WTC11 (cell line): ENCODE data around the gene TMIE. TPM values are rescaled to one million over a fixed set of nuclear protein-coding genes. Genes with fewer than 3 reads are reported as not detected.

Source experiments
- ATAC-seq: fragments of 200-7000 bp; cut with Tn5 transposase; 2 replicates; pipeline ENCODE4 v1.10.0; 2021; ENCODE audit warnings: mild to moderate bottlenecking, moderate library complexity
- CTCF ChIA-PET: fragments of 300-600 bp; sonication (Branson Sonifier 250); formaldehyde crosslinking; loops from one replicate; lab custom pipeline; 2021; ENCODE audit warnings: antibody characterized with exemption; lab: Charles Lee
- POLR2A ChIA-PET: fragments of 350-600 bp; sonication (Branson Sonifier 250); formaldehyde crosslinking; loops from one replicate; lab custom pipeline; 2021; ENCODE audit warnings: antibody characterized with exemption; lab: Charles Lee
- DNase-seq: peaks from one replicate; pipeline ENCODE4 v3.0.0; 2021; ENCODE audit warnings: low spot score
- H3K27ac Mint-ChIP-seq: 2 replicates; pipeline ENCODE4 v1.8.0; 2021; ENCODE audit warnings: mixed read lengths
- H3K27me3 Mint-ChIP-seq: 2 replicates; pipeline ENCODE4 v1.8.0; 2021; ENCODE audit warnings: low read depth, mild to moderate bottlenecking, moderate library complexity, mixed read lengths
- H3K36me3 Mint-ChIP-seq: 2 replicates; pipeline ENCODE4 v1.8.0; 2021; ENCODE audit warnings: mixed read lengths
- H3K4me1 Mint-ChIP-seq: 2 replicates; pipeline ENCODE4 v1.8.0; 2022; ENCODE audit warnings: mixed read lengths
- H3K4me3 Mint-ChIP-seq: 2 replicates; pipeline ENCODE4 v1.8.0; 2021; ENCODE audit warnings: mild to moderate bottlenecking, moderate library complexity, mixed read lengths
- H3K9me3 Mint-ChIP-seq: 2 replicates; pipeline ENCODE4 v1.8.0; 2021; ENCODE audit warnings: mixed read lengths
- HMGA2 ChIP-seq: fragments of 250-450 bp; sonication (Bioruptor Pico); IDR thresholded peaks from 2 replicates; pipeline ENCODE4 v1.4.0; 2021; ENCODE audit warnings: mild to moderate bottlenecking, moderate library complexity
- MYBL2 ChIP-seq: sonication (generic); formaldehyde crosslinking; IDR thresholded peaks from 2 replicates; pipeline ENCODE4 v1.8.1; 2023; ENCODE audit warnings: mild to moderate bottlenecking, moderate library complexity, missing genetic modification reagents
- NFE2L1 ChIP-seq: sonication (generic); formaldehyde crosslinking; IDR thresholded peaks from 2 replicates; pipeline ENCODE4 v1.8.1; 2023; ENCODE audit warnings: missing genetic modification reagents
- SMAD4 ChIP-seq: sonication (generic); formaldehyde crosslinking; IDR thresholded peaks from 2 replicates; pipeline ENCODE4 v1.8.0; 2022; ENCODE audit warnings: mild to moderate bottlenecking, missing genetic modification reagents
- ZBTB21 ChIP-seq: sonication (generic); formaldehyde crosslinking; IDR thresholded peaks from 2 replicates; pipeline ENCODE4 v1.8.1; 2023; ENCODE audit warnings: mild to moderate bottlenecking, missing genetic modification reagents, borderline replicate concordance
- ZNF263 ChIP-seq: sonication (generic); formaldehyde crosslinking; IDR thresholded peaks from 2 replicates; pipeline ENCODE4 v1.8.1; 2022; ENCODE audit warnings: low read depth, mild to moderate bottlenecking, moderate library complexity, missing genetic modification reagents
- total RNA-seq: library from RNA; stranded (reverse); gene quantifications from 3 replicates; pipeline ENCODE4 v1.2.3, GENCODE V29; 2021
- TF ChIP-seq, protein P1 (sequence below): fragments of 250-450 bp; sonication (Bioruptor Pico); IDR thresholded peaks from 2 replicates; pipeline ENCODE4 v2.1.2; 2022; ENCODE audit warnings: mild to moderate bottlenecking, moderate library complexity
- TF ChIP-seq, protein P2 (sequence below): sonication (generic); formaldehyde crosslinking; IDR thresholded peaks from 2 replicates; pipeline ENCODE4 v1.8.0; 2022; ENCODE audit warnings: mild to moderate bottlenecking, missing genetic modification reagents
- TF ChIP-seq, protein P3 (sequence below): sonication (generic); formaldehyde crosslinking; IDR thresholded peaks from 2 replicates; pipeline ENCODE4 v1.8.1; 2023; ENCODE audit warnings: mild to moderate bottlenecking, missing genetic modification reagents
- TF ChIP-seq, protein P4 (sequence below): sonication (generic); formaldehyde crosslinking; IDR thresholded peaks from 2 replicates; pipeline ENCODE4 v1.8.1; 2023; ENCODE audit warnings: mild to moderate bottlenecking, moderate library complexity, missing genetic modification reagents
- TF ChIP-seq, protein P5 (sequence below): fragments of 200-600 bp; IDR thresholded peaks from 2 replicates; pipeline ENCODE4 v1.8.0; 2022; ENCODE audit warnings: antibody characterized with exemption
- TF ChIP-seq, protein P6 (sequence below): sonication (generic); formaldehyde crosslinking; IDR thresholded peaks from 2 replicates; pipeline ENCODE4 v1.8.1; 2022; ENCODE audit warnings: low read depth, missing genetic modification reagents, borderline replicate concordance

TMIE gene
- total RNA-seq, 1 experiment from 2014 or later: 0.57 TPM

DNA sequence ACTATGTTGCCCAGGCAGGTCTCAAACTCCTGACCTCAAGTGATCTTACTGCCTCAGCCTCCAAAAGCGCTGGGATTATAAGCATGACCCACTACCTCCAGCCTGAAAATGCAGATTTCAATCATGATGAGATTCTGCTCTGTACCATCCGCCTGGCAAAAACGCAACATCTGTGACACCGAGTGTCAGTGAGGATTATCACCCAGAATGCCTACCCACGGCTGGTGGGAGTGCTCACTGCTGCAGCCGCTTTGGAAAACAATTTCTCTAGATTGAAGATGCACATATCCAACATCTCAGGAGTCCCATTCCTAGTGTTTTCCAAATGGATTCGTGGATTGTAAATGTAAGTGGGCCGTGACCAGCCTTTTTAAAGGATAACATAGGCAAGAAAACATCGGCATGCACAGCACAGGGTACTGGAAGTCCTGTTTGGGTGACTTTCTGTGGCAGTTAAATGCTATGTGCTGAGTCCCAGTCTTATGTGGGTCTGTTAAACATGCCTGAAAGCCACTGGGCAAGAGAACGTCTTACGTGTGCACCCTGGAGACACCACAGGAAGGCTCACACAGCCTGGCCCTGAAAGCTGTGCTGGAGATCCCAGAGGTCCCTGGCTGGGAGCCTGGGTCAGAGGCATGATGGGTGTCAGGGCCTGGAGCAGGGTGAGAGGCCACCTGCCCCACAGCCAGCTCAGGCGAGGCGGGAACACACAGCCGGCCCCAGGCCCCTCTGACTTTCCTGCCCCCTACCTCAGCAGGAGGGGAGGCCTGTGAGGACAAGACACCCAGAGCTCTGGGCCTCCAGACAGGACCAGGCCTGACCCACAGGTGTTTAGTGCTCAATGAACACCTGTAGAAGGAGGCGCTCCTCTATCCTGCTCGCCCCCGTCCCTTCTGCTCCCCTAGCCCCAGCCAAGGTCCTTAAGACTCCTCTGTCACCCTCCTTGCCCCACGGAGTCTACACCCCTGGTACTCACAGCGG, 15.6 kb downstream of the TMIE start:
- H3K4me1 Mint-ChIP-seq: no peaks in the 10 kb centered on the region
- POLR2A ChIA-PET: no interaction called here
- DNase-seq: no peak
- CTCF ChIA-PET: interaction anchor here (0.5 to 1.8 kb wide), 42 partner anchors 9 to 394 kb away, joined by 3 to 15 read pairs (median 4); partner anchors contain the start of genes ALS2CL, LTF, RTP3 and TMIE
- H3K27ac Mint-ChIP-seq: no peak overlapping the region
- H3K27me3 Mint-ChIP-seq: no peaks in the 10 kb centered on the region
- ATAC-seq: no peak
- H3K4me3 Mint-ChIP-seq: no peak overlapping the region
- peaks cover 6% of the 10 kb centered on the region for H3K9me3 Mint-ChIP-seq
- TF ChIP-seq MYBL2 (CRISPR knock-in tag) (no peak), ZNF263 (CRISPR knock-in tag) (no peak), ZBTB21 (CRISPR knock-in tag) (no peak), HMGA2 (CRISPR knock-in tag) (no peak), SMAD4 (CRISPR knock-in tag) (no peak)
- TF ChIP-seq, protein P1, sequence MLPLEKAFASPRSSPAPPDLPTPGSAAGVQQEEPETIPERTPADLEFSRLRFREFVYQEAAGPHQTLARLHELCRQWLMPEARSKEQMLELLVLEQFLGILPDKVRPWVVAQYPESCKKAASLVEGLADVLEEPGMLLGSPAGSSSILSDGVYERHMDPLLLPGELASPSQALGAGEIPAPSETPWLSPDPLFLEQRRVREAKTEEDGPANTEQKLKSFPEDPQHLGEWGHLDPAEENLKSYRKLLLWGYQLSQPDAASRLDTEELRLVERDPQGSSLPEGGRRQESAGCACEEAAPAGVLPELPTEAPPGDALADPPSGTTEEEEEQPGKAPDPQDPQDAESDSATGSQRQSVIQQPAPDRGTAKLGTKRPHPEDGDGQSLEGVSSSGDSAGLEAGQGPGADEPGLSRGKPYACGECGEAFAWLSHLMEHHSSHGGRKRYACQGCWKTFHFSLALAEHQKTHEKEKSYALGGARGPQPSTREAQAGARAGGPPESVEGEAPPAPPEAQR: no peak
- TF ChIP-seq, protein P2, sequence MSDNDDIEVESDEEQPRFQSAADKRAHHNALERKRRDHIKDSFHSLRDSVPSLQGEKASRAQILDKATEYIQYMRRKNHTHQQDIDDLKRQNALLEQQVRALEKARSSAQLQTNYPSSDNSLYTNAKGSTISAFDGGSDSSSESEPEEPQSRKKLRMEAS (CRISPR knock-in tag): no peak
- TF ChIP-seq, protein P3, sequence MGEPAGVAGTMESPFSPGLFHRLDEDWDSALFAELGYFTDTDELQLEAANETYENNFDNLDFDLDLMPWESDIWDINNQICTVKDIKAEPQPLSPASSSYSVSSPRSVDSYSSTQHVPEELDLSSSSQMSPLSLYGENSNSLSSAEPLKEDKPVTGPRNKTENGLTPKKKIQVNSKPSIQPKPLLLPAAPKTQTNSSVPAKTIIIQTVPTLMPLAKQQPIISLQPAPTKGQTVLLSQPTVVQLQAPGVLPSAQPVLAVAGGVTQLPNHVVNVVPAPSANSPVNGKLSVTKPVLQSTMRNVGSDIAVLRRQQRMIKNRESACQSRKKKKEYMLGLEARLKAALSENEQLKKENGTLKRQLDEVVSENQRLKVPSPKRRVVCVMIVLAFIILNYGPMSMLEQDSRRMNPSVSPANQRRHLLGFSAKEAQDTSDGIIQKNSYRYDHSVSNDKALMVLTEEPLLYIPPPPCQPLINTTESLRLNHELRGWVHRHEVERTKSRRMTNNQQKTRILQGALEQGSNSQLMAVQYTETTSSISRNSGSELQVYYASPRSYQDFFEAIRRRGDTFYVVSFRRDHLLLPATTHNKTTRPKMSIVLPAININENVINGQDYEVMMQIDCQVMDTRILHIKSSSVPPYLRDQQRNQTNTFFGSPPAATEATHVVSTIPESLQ: no peak
- no peaks in the 10 kb centered on the region for H3K36me3 Mint-ChIP-seq

DNA sequence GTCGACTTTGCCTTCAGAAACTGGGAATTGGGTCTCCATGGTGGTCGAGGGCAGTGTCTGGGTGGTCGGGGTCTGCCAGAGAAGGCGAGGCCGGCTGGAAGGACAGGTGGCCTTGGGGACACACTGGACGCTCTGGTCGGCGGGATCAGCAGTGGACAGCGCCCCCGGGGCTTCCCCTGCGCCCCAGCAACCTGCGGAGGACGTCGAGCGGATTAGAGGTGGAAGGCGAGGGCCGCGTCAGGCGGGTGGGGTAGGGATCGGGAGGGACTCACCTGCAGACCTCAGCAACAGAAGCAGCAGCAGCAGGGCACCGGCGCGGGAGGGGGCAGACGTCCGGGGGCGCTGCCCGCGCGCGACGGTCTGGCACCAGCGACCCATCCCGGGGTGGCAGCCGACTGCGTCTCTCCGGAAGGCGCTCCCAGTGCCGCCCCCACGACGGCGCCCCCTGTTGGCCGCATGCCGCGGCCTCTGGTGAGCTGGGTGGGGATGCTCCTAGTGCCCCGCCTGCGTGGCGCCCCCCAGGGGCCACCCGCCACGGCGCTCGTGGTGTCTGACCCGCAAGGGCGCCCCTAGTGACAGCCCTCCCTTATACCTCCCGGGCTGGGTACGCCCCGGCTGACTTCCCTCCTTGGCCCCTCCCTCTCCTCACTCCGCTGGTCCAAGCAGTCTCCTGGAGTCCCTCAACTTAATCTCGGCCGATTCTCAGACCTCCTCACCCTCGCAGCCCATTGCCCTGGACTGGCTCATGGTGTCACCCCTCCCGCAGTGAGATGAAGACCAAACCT, 16.4 kb downstream of the TMIE start, which contains the start of gene PRSS50:
Gene PRSS50 (minus strand): TSS at position 423 of the 785 bp plus-strand sequence. CDS start 45 bp downstream, at position 378.
- no peak within 1 kb of the TSS for H3K27ac Mint-ChIP-seq
- peak; percentile 94 for ATAC-seq
- peaks cover 6% of the 10 kb centered on the region for H3K9me3 Mint-ChIP-seq

More for the DNA sequence above, 16.4 kb downstream of the TMIE start, which contains the start of gene PRSS50:
- H3K36me3 Mint-ChIP-seq: no peaks in the 10 kb centered on the region
- no peaks in the 10 kb centered on the region for H3K4me1 Mint-ChIP-seq
- POLR2A ChIA-PET: no interaction called here
- TF ChIP-seq, protein P4, sequence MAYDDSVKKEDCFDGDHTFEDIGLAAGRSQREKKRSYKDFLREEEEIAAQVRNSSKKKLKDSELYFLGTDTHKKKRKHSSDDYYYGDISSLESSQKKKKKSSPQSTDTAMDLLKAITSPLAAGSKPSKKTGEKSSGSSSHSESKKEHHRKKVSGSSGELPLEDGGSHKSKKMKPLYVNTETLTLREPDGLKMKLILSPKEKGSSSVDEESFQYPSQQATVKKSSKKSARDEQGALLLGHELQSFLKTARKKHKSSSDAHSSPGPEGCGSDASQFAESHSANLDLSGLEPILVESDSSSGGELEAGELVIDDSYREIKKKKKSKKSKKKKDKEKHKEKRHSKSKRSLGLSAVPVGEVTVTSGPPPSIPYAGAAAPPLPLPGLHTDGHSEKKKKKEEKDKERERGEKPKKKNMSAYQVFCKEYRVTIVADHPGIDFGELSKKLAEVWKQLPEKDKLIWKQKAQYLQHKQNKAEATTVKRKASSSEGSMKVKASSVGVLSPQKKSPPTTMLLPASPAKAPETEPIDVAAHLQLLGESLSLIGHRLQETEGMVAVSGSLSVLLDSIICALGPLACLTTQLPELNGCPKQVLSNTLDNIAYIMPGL (CRISPR knock-in tag): peak; percentile 86; the same call in 1 of the 2 replicates
- TF ChIP-seq, protein P5, sequence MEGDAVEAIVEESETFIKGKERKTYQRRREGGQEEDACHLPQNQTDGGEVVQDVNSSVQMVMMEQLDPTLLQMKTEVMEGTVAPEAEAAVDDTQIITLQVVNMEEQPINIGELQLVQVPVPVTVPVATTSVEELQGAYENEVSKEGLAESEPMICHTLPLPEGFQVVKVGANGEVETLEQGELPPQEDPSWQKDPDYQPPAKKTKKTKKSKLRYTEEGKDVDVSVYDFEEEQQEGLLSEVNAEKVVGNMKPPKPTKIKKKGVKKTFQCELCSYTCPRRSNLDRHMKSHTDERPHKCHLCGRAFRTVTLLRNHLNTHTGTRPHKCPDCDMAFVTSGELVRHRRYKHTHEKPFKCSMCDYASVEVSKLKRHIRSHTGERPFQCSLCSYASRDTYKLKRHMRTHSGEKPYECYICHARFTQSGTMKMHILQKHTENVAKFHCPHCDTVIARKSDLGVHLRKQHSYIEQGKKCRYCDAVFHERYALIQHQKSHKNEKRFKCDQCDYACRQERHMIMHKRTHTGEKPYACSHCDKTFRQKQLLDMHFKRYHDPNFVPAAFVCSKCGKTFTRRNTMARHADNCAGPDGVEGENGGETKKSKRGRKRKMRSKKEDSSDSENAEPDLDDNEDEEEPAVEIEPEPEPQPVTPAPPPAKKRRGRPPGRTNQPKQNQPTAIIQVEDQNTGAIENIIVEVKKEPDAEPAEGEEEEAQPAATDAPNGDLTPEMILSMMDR: peak; percentile 94
- TF ChIP-seq, protein P6, sequence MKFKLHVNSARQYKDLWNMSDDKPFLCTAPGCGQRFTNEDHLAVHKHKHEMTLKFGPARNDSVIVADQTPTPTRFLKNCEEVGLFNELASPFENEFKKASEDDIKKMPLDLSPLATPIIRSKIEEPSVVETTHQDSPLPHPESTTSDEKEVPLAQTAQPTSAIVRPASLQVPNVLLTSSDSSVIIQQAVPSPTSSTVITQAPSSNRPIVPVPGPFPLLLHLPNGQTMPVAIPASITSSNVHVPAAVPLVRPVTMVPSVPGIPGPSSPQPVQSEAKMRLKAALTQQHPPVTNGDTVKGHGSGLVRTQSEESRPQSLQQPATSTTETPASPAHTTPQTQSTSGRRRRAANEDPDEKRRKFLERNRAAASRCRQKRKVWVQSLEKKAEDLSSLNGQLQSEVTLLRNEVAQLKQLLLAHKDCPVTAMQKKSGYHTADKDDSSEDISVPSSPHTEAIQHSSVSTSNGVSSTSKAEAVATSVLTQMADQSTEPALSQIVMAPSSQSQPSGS (CRISPR knock-in tag): no peak
- no peak for TF ChIP-seq NFE2L1 (CRISPR knock-in tag)
- H3K4me3 Mint-ChIP-seq: no peak within 1 kb of the TSS
- CTCF ChIA-PET: interaction anchor here (0.5 to 1.8 kb wide), 48 partner anchors 9 to 395 kb away, joined by 3 to 15 read pairs (median 4); partner anchors contain the start of genes ALS2CL, LTF and RTP3
- H3K27me3 Mint-ChIP-seq: no peaks in the 10 kb centered on the region
- peak; percentile 86 for DNase-seq
